ENCODE data around the gene NXNL2.

NXNL2 gene

DNA sequence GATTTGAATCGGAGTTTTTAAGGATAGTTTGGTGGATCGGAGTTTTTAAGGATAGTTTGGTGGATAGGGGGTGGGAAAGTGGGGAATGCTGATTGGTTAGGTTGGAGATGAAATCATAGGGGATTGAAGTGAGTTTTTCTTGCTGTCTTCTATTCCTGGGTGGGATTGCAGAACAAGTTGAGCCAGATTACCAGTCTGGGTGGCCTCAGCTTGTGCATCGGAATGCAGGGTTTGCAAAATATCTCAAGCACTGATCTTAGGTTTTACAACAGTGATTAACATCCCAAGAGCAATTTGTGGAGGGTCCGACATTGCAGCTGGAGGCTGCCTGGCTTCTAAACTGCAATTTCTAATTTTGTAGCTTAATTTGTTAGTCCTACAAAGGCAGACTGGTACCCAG, 23.1 kb upstream of the NXNL2 start:
- no peak overlapping the region for H3K9ac ChIP-seq (ENCODE audit: low read length)
- H3K27ac ChIP-seq (ENCODE audit: low read depth, low read length): no peak overlapping the region
- no peaks in the 10 kb centered on the region for H3K36me3 ChIP-seq (ENCODE audit: control insufficient read depth, insufficient read depth, low read length)

DNA sequence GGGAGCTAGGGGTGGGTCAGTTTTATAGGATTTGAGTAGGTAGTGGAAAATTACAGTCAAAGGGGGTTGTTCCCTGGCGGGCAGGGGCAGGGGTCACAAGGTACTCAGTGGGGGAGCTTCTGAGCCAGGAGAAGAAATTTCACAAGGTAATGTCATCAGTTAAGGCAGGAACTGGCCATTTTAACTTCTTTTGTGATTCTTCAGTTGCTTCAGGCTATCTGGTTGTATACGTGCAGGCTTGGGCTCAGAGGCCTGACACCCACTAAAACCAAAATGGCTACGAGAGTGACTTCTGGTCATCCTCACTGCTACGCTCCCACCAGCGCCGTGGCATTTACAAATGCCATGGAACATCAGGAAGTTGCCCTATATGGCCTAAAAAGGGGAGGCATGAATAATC, 20.7 kb upstream of the NXNL2 start:
- Histone ChIP-seq H3K4me1 (ENCODE audit: control insufficient read depth, insufficient read depth, low read length) (peaks cover 16% of the 10 kb centered on the region; the same call in 1 of the 2 replicates), H3K9me3 (ENCODE audit: control insufficient read depth, insufficient read depth, low read depth, low read length) (no peaks in the 10 kb centered on the region), H3K36me3 (ENCODE audit: control insufficient read depth, insufficient read depth, low read length) (no peaks in the 10 kb centered on the region), H3K27ac (ENCODE audit: low read depth, low read length) (peak overlapping the region; percentile 89; the same call in 1 of the 2 replicates), H3K9ac (ENCODE audit: low read length) (peak overlapping the region; percentile 67), H3K27me3 (ENCODE audit: control insufficient read depth, insufficient read depth, low read length) (no peaks in the 10 kb centered on the region), H3K4me3 (ENCODE audit: low read depth, low read length) (no peak overlapping the region; the same call in 1 of the 2 replicates)

More for the DNA sequence above, 23.1 kb upstream of the NXNL2 start:
- peaks cover 8% of the 10 kb centered on the region; the same call in 1 of the 2 replicates for H3K9me3 ChIP-seq (ENCODE audit: control insufficient read depth, insufficient read depth, low read depth, low read length)
- peaks cover 11% of the 10 kb centered on the region; the same call in 1 of the 2 replicates for H3K4me1 ChIP-seq (ENCODE audit: control insufficient read depth, insufficient read depth, low read length)
- H3K4me3 ChIP-seq (ENCODE audit: low read depth, low read length): no peak overlapping the region
- H3K27me3 ChIP-seq (ENCODE audit: control insufficient read depth, insufficient read depth, low read length): no peaks in the 10 kb centered on the region

DNA sequence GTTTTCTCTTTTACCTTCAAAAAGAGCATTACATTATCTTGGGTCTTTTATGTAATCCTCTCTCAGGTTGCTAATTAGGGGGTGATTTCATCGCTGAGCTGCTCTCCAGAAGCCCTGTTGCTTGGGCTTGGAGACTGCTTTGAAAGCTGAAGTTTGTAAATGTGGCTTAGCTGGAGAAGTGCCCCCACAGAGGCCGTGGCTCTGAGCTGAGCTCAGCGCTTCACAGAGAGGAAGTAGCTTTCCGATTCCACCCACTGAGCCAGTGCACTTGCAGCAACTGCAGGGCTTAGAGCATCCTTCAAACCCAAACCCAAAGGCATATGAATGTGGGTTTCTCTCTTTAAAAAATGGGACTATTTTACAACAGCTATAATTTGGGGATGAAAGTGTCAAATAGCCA, 13.7 kb upstream of the NXNL2 start:
- H3K4me1 ChIP-seq (ENCODE audit: control insufficient read depth, insufficient read depth, low read length): peaks cover 24% of the 10 kb centered on the region
- H3K9me3 ChIP-seq (ENCODE audit: control insufficient read depth, insufficient read depth, low read depth, low read length): no peaks in the 10 kb centered on the region
- H3K36me3 ChIP-seq (ENCODE audit: control insufficient read depth, insufficient read depth, low read length): no peaks in the 10 kb centered on the region
- no peaks in the 10 kb centered on the region for H3K27me3 ChIP-seq (ENCODE audit: control insufficient read depth, insufficient read depth, low read length)
- no peak overlapping the region for H3K27ac ChIP-seq (ENCODE audit: low read depth, low read length)
- no peak overlapping the region for H3K4me3 ChIP-seq (ENCODE audit: low read depth, low read length)
- no peak overlapping the region for H3K9ac ChIP-seq (ENCODE audit: low read length)

GRCh38 chr9:88522360-88522759, 12.6 kb upstream of the NXNL2 start:
- no peak overlapping the region for H3K4me3 ChIP-seq (ENCODE audit: low read depth, low read length)
- H3K27ac ChIP-seq (ENCODE audit: low read depth, low read length): no peak overlapping the region
- no peak overlapping the region for H3K9ac ChIP-seq (ENCODE audit: low read length)
- H3K36me3 ChIP-seq (ENCODE audit: control insufficient read depth, insufficient read depth, low read length): no peaks in the 10 kb centered on the region
- peaks cover 24% of the 10 kb centered on the region for H3K4me1 ChIP-seq (ENCODE audit: control insufficient read depth, insufficient read depth, low read length)
- no peaks in the 10 kb centered on the region for H3K27me3 ChIP-seq (ENCODE audit: control insufficient read depth, insufficient read depth, low read length)
- H3K9me3 ChIP-seq (ENCODE audit: control insufficient read depth, insufficient read depth, low read depth, low read length): no peaks in the 10 kb centered on the region

DNA sequence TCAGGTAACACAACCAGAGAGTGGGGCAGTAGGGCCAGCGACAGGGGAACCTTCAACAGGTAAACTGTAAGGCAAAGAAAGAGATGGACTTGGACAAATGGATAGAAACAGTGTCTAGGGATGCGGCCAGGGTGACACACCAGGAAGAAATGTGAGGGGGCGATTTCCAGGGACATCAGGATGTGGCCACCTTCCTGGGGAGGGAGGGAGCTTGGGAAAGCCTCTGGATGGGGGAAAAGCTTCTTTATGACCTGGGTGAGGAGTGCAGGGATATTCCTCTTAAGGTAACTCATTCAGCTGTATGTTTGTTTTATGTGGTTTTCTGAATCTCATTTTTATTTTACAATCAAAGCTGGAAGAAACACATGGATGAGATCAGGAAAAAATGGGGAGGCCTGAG, 11.9 kb upstream of the NXNL2 start:
- Histone ChIP-seq H3K9me3 (ENCODE audit: control insufficient read depth, insufficient read depth, low read depth, low read length) (no peaks in the 10 kb centered on the region), H3K9ac (ENCODE audit: low read length) (no peak overlapping the region), H3K27me3 (ENCODE audit: control insufficient read depth, insufficient read depth, low read length) (no peaks in the 10 kb centered on the region), H3K36me3 (ENCODE audit: control insufficient read depth, insufficient read depth, low read length) (no peaks in the 10 kb centered on the region), H3K4me3 (ENCODE audit: low read depth, low read length) (no peak overlapping the region), H3K27ac (ENCODE audit: low read depth, low read length) (no peak overlapping the region), H3K4me1 (ENCODE audit: control insufficient read depth, insufficient read depth, low read length) (peaks cover 24% of the 10 kb centered on the region)

GRCh38 chr9:88524911-88525310, 10.1 kb upstream of the NXNL2 start:
- Histone ChIP-seq H3K27ac (ENCODE audit: low read depth, low read length) (no peak overlapping the region), H3K4me3 (ENCODE audit: low read depth, low read length) (no peak overlapping the region), H3K27me3 (ENCODE audit: control insufficient read depth, insufficient read depth, low read length) (no peaks in the 10 kb centered on the region), H3K9ac (ENCODE audit: low read length) (no peak overlapping the region), H3K4me1 (ENCODE audit: control insufficient read depth, insufficient read depth, low read length) (peaks cover 29% of the 10 kb centered on the region), H3K36me3 (ENCODE audit: control insufficient read depth, insufficient read depth, low read length) (no peaks in the 10 kb centered on the region), H3K9me3 (ENCODE audit: control insufficient read depth, insufficient read depth, low read depth, low read length) (no peaks in the 10 kb centered on the region)

DNA sequence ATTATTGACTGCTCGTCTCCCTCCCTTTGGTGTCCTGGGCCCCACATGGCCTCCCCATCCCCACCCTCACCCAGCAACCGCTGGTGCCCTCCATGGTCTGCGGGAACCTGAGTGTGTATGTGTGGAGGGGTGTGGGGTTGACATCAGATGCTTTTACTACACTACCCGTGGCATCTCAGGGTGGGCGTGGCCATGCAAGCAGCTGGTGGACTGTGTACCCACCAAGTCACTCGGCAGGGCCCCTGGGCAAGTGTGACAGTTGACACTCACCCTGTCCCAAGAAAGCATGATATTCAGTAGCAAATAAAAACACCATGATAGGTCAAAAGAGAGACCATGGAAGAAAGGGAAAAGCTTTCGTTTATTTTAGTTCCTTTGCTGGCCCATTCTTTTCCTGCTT, 7.4 kb upstream of the NXNL2 start:
- Histone ChIP-seq H3K27ac (ENCODE audit: low read depth, low read length) (no peak overlapping the region), H3K36me3 (ENCODE audit: control insufficient read depth, insufficient read depth, low read length) (no peaks in the 10 kb centered on the region), H3K4me3 (ENCODE audit: low read depth, low read length) (no peak overlapping the region), H3K9ac (ENCODE audit: low read length) (no peak overlapping the region), H3K27me3 (ENCODE audit: control insufficient read depth, insufficient read depth, low read length) (no peaks in the 10 kb centered on the region), H3K9me3 (ENCODE audit: control insufficient read depth, insufficient read depth, low read depth, low read length) (no peaks in the 10 kb centered on the region), H3K4me1 (ENCODE audit: control insufficient read depth, insufficient read depth, low read length) (peaks cover 28% of the 10 kb centered on the region)

- no peaks in the 10 kb centered on the region for H3K36me3 ChIP-seq (ENCODE audit: control insufficient read depth, insufficient read depth, low read length)
- H3K27me3 ChIP-seq (ENCODE audit: control insufficient read depth, insufficient read depth, low read length): peaks cover 2% of the 10 kb centered on the region; the same call in 1 of the 2 replicates
- H3K4me1 ChIP-seq (ENCODE audit: control insufficient read depth, insufficient read depth, low read length): peaks cover 32% of the 10 kb centered on the region
- no peak overlapping the region for H3K4me3 ChIP-seq (ENCODE audit: low read depth, low read length)
- no peaks in the 10 kb centered on the region for H3K9me3 ChIP-seq (ENCODE audit: control insufficient read depth, insufficient read depth, low read depth, low read length)
- no peak overlapping the region for H3K9ac ChIP-seq (ENCODE audit: low read length)
- no peak overlapping the region for H3K27ac ChIP-seq (ENCODE audit: low read depth, low read length)
These were observed 6.7 kb upstream of the NXNL2 start for GRCh38 chr9:88528080-88528790.

DNA sequence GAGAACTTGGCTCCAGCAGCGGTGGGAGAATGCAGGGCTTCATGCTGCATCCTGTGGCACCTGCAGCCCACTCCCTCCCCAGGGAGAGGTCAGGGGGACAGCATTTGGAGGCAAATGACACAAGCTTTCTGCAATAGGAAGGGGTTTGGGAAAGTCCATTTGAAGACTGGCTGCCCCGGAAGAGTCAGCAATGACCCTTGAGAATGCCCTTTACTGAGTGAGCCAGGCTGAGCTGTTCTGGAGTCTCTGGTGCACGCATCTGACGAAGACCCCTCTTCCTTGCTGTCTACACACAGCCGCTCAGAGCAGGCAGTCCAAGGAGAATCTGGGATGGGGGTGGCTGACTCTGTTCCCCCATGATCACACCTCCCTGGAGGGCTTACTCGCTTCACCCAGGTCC, 5.5 kb upstream of the NXNL2 start:
- Histone ChIP-seq H3K9ac (ENCODE audit: low read length) (no peak overlapping the region), H3K27ac (ENCODE audit: low read depth, low read length) (no peak overlapping the region), H3K9me3 (ENCODE audit: control insufficient read depth, insufficient read depth, low read depth, low read length) (no peaks in the 10 kb centered on the region), H3K4me1 (ENCODE audit: control insufficient read depth, insufficient read depth, low read length) (peaks cover 37% of the 10 kb centered on the region), H3K4me3 (ENCODE audit: low read depth, low read length) (no peak overlapping the region), H3K36me3 (ENCODE audit: control insufficient read depth, insufficient read depth, low read length) (no peaks in the 10 kb centered on the region), H3K27me3 (ENCODE audit: control insufficient read depth, insufficient read depth, low read length) (peaks cover 3% of the 10 kb centered on the region; the same call in 1 of the 2 replicates)

DNA sequence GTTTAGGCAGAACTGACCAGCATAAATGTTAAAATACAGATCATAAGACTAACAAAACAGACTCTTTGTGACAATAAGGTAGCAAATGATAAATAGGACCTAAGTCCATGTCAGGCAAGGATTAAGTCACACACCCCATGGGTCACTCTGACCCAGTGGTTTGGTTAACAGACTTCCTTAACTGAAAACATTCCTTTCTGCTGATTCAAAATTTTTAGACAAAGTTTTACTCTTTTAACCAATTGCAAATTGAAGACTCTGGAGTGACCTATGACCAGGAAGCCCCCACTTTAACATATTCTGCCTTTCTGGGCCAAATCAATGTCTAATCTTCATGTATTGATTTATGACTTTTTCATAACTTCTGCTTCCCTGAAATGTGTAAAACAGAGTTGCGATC, 4.9 kb upstream of the NXNL2 start:
- H3K9ac ChIP-seq (ENCODE audit: low read length): no peak overlapping the region
- no peak overlapping the region for H3K27ac ChIP-seq (ENCODE audit: low read depth, low read length)
- no peak overlapping the region for H3K4me3 ChIP-seq (ENCODE audit: low read depth, low read length)
- H3K27me3 ChIP-seq (ENCODE audit: control insufficient read depth, insufficient read depth, low read length): peaks cover 3% of the 10 kb centered on the region; the same call in 1 of the 2 replicates
- H3K36me3 ChIP-seq (ENCODE audit: control insufficient read depth, insufficient read depth, low read length): no peaks in the 10 kb centered on the region
- peaks cover 37% of the 10 kb centered on the region for H3K4me1 ChIP-seq (ENCODE audit: control insufficient read depth, insufficient read depth, low read length)
- H3K9me3 ChIP-seq (ENCODE audit: control insufficient read depth, insufficient read depth, low read depth, low read length): no peaks in the 10 kb centered on the region

DNA sequence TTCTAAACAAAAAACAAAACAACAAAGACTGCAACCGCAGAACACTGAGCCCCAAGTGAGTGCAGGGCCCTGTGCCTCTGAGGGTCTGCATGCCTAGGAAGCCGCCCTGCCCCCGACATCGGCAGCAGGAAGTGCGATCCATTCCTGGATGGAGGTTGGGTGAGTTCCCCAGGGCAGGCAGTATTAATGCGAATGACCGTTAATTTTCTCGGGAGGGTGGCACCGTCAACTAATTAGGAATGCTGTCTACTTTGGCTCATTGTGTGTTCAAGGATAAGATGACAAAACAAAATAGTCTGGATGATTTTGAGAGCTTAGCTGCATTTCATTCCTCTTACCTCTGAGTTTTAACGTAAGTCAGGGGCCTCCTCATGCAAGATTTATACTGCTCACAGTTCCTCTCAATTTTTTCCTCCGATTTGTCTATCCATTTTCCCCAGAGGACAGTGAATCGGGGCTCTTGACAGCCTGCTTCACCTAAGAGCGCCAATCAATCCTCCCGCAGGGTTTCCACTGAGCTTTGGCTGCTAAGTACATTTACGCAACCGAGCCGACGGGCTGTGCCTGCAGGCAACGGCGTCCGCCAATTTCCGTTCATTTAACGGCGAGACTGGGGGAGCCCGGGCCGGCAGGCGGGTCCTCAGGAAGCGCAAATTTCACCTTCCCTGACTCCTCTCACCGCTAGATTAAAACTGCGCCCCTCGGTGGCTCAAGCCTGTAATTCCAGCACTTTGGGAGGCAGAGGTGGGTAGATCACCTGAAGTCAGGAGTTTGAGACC, 2.9 kb upstream of the NXNL2 start:
- Histone ChIP-seq H3K27ac (ENCODE audit: low read depth, low read length) (no peak overlapping the region; the same call in 1 of the 2 replicates), H3K4me1 (ENCODE audit: control insufficient read depth, insufficient read depth, low read length) (peaks cover 37% of the 10 kb centered on the region), H3K27me3 (ENCODE audit: control insufficient read depth, insufficient read depth, low read length) (peaks cover 24% of the 10 kb centered on the region), H3K4me3 (ENCODE audit: low read depth, low read length) (peak overlapping the region; percentile 54), H3K9me3 (ENCODE audit: control insufficient read depth, insufficient read depth, low read depth, low read length) (no peaks in the 10 kb centered on the region), H3K9ac (ENCODE audit: low read length) (peak overlapping the region; percentile 65), H3K36me3 (ENCODE audit: control insufficient read depth, insufficient read depth, low read length) (no peaks in the 10 kb centered on the region)
